ENCODE data around the gene VPS8.

GRCh38 chr3:184781801-184782200 lies 30.2 kb upstream of the VPS8 start:
- TF ChIP-seq POLR2A (IDR thresholded peaks at IDR 0.05), result no peak
- TF ChIP-seq, protein P1, sequence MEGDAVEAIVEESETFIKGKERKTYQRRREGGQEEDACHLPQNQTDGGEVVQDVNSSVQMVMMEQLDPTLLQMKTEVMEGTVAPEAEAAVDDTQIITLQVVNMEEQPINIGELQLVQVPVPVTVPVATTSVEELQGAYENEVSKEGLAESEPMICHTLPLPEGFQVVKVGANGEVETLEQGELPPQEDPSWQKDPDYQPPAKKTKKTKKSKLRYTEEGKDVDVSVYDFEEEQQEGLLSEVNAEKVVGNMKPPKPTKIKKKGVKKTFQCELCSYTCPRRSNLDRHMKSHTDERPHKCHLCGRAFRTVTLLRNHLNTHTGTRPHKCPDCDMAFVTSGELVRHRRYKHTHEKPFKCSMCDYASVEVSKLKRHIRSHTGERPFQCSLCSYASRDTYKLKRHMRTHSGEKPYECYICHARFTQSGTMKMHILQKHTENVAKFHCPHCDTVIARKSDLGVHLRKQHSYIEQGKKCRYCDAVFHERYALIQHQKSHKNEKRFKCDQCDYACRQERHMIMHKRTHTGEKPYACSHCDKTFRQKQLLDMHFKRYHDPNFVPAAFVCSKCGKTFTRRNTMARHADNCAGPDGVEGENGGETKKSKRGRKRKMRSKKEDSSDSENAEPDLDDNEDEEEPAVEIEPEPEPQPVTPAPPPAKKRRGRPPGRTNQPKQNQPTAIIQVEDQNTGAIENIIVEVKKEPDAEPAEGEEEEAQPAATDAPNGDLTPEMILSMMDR (IDR thresholded peaks at IDR 0.05), result no peak
